ENCODE results near the gene CLPX.

GRCh38 chr15:65192016-65192415 is 6.9 kb upstream of the CLPX start:
- TF ChIP-seq TRIM28 (IDR thresholded peaks at IDR 0.05) (no peak), ZNF561 (CRISPR knock-in tag; conservative IDR thresholded peaks at IDR 0.05) (no peak), MEIS2 (IDR thresholded peaks at IDR 0.05; ENCODE audit: partially characterized antibody) (no peak), CTCF (IDR thresholded peaks at IDR 0.05 in 2 of 3, conservative IDR thresholded peaks at IDR 0.05 in 1 of 3; ENCODE audit: insufficient read depth in 2 of 3, low read depth in 1 of 3, low read length in 3 of 3) (no peak), RCOR1 (IDR thresholded peaks at IDR 0.05; ENCODE audit: borderline replicate concordance in 1 of 2, low read depth in 2 of 2, low read length in 2 of 2) (no peak), EZH2 (IDR thresholded peaks at IDR 0.05; ENCODE audit: borderline replicate concordance, low read depth, low read length) (no peak), ZBTB8A (IDR thresholded peaks at IDR 0.05; ENCODE audit: partially characterized antibody) (no peak), MYC (IDR thresholded peaks at IDR 0.05; ENCODE audit: low read depth, low read length) (no peak), MYC (CRISPR knock-in tag; IDR thresholded peaks at IDR 0.05; ENCODE audit: borderline replicate concordance, low read depth) (no peak), CBX8 (IDR thresholded peaks at IDR 0.05; ENCODE audit: borderline replicate concordance, extremely low read depth, low read depth, low read length, poor library complexity, severe bottlenecking) (no peak), POLR2A (conservative IDR thresholded peaks at IDR 0.05) (no peak)

Measured in K562 (cell line).